Central memory CD4-positive, alpha-beta T cell (primary cell): ENCODE data around the gene LIF.
A peak's percentile ranks its signal among the peaks of the same experiment; 100 is the strongest.

Experiments
- DNase-seq: peaks from one replicate; pipeline ENCODE4 v3.0.0; 2022

The LIF gene

GRCh38 chr22:30284172-30284571, 37.6 kb upstream of the LIF start:
- DNase-seq, result no peak

GRCh38 chr22:30283342-30283741, 36.8 kb upstream of the LIF start:
- no peak for DNase-seq

GRCh38 chr22:30282616-30283046, 36.1 kb upstream of the LIF start:
- no peak for DNase-seq

GRCh38 chr22:30280505-30280904, 33.9 kb upstream of the LIF start:
- DNase-seq, result no peak

GRCh38 chr22:30279932-30280331, 33.4 kb upstream of the LIF start:
- no peak for DNase-seq

- DNase-seq, result no peak
Observed at GRCh38 chr22:30279046-30279788, 32.7 kb upstream of the LIF start.

GRCh38 chr22:30277547-30278344, 31.2 kb upstream of the LIF start:
- no peak for DNase-seq

- no peak for DNase-seq
Observed at GRCh38 chr22:30276039-30276438, 29.5 kb upstream of the LIF start.

GRCh38 chr22:30275625-30276024, 29.1 kb upstream of the LIF start:
- no peak for DNase-seq

- DNase-seq, result no peak
Observed at GRCh38 chr22:30274437-30274812, 27.9 kb upstream of the LIF start.

GRCh38 chr22:30273711-30274436, 27.3 kb upstream of the LIF start:
- no peak for DNase-seq

- DNase-seq, result no peak
Observed at GRCh38 chr22:30272781-30273601, 26.4 kb upstream of the LIF start.

- no peak for DNase-seq
Observed at GRCh38 chr22:30270832-30271231, 24.3 kb upstream of the LIF start.

- no peak for DNase-seq
Observed at GRCh38 chr22:30268331-30268730, 21.8 kb upstream of the LIF start.

- peak; percentile 65 for DNase-seq
Observed at GRCh38 chr22:30267382-30268302, 21.1 kb upstream of the LIF start.

GRCh38 chr22:30266445-30267381, 20.2 kb upstream of the LIF start, which contains the start of gene OSM:
Gene OSM (minus strand): TSS chr22:30266851. CDS start chr22:30266799, 52 bp downstream.
- DNase-seq, result peak; percentile 74

- DNase-seq, result peak; percentile 87
Observed at GRCh38 chr22:30265823-30266444, 19.4 kb upstream of the LIF start.

- DNase-seq, result no peak
Observed at GRCh38 chr22:30265131-30265720, 18.7 kb upstream of the LIF start.

GRCh38 chr22:30263883-30264282, 17.3 kb upstream of the LIF start:
- DNase-seq, result no peak
